Measurements from ENCODE around the gene MEGF11. TPM values are rescaled to one million over a fixed set of nuclear protein-coding genes. Genes with fewer than 3 reads are reported as not detected.

The MEGF11 gene
- total RNA-seq, 1 experiment from 2014 or later: 1.2 TPM

DNA sequence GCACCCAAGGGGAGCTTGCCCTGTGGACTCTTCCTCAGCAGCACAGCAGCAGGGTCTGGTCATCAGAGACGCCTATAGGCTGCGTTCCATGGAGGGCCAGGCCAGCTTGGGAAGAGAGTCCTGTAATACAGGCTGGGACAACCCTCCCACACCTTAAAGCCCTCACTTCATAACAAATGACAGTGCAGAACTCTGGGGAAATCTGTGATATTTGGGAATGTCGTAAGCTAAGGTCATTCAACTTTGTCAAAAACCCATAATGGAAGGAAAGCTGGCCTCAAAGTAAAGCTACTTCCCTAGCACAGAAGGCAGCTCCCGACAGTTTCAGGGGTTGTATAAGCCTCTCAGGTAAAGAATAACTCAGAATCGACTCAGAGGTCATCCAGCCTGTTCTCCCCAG lies 133.1 kb downstream of the MEGF11 start:
- no peak overlapping the region for H3K4me2 ChIP-seq (ENCODE audit: insufficient read depth, insufficient read length, low read length)
- no peaks in the 10 kb centered on the region for H3K79me1 ChIP-seq (ENCODE audit: insufficient read depth, low read depth, low read length, poor library complexity, severe bottlenecking)
- H2BK5ac ChIP-seq (ENCODE audit: insufficient read length, low read length): no peak overlapping the region
- H3K4me1 Mint-ChIP-seq: peaks cover 24 to 33% of the 10 kb centered on the region in 2 experiments
- H3K27me3 ChIP-seq (ENCODE audit: insufficient read depth, low read length): no peaks in the 10 kb centered on the region
- no peaks in the 10 kb centered on the region for H3K4me1 ChIP-seq (ENCODE audit: insufficient read depth, low read length)
- H3K27ac ChIP-seq (ENCODE audit: insufficient read length, low read depth, low read length): no peak overlapping the region
- no peak overlapping the region for H3T11ph ChIP-seq (ENCODE audit: low read length)
- H3K27me3 Mint-ChIP-seq (ENCODE audit: low read depth): peaks cover 2% of the 10 kb centered on the region; the same call in 1 of the 2 replicates
- no peak overlapping the region for H3K56ac ChIP-seq (ENCODE audit: insufficient read length, low read depth, low read length)
- no peak overlapping the region for H3K27ac Mint-ChIP-seq
- no peak overlapping the region for H2BK120ac ChIP-seq (ENCODE audit: low read depth, low read length, poor library complexity, severe bottlenecking)
- H3K36me3 Mint-ChIP-seq (ENCODE audit: insufficient read depth in 1 of 3, low read depth in 3 of 3): no peaks in the 10 kb centered on the region
- no peak overlapping the region for H2BK12ac ChIP-seq (ENCODE audit: insufficient read length, low read depth, low read length)
- H3K23me2 ChIP-seq (ENCODE audit: insufficient read length, low read depth, low read length, poor library complexity, severe bottlenecking): no peaks in the 10 kb centered on the region
- no peak for TF ChIP-seq CTCF (conservative IDR thresholded peaks at IDR 0.05)
- no peak overlapping the region for H3K9ac ChIP-seq (ENCODE audit: extremely low read depth, insufficient read length, low read length)
- no peak overlapping the region for H4K5ac ChIP-seq (ENCODE audit: insufficient read length, low read depth, low read length)
- H3K9me3 Mint-ChIP-seq: no peaks in the 10 kb centered on the region
- no peak overlapping the region for H3K18ac ChIP-seq (ENCODE audit: insufficient read length, low read depth, low read length)
- H3K14ac ChIP-seq (ENCODE audit: insufficient read depth, low read length): no peak overlapping the region
- H2BK20ac ChIP-seq (ENCODE audit: low read depth, low read length, poor library complexity, severe bottlenecking): no peak overlapping the region
- DNase-seq: no peak
- H3K9me3 ChIP-seq (ENCODE audit: control insufficient read depth, low read depth, low read length): no peaks in the 10 kb centered on the region
- no peak overlapping the region for H2AFZ ChIP-seq (ENCODE audit: low read length)
- H4K91ac ChIP-seq (ENCODE audit: insufficient read length, low read depth, low read length): no peak overlapping the region
- WGBS (ENCODE audit: extremely low coverage, insufficient read length, low lambda C conversion rate): no CpG with 5 or more reads among the region's 5 CpGs
- H2AK5ac ChIP-seq (ENCODE audit: insufficient read length, low read length): no peak overlapping the region
- no peak overlapping the region for H2BK15ac ChIP-seq (ENCODE audit: low read depth, low read length)
- H3K4ac ChIP-seq (ENCODE audit: low read depth, low read length): no peak overlapping the region
- H3K4me3 Mint-ChIP-seq: no peak overlapping the region
- H4K20me1 ChIP-seq (ENCODE audit: control insufficient read depth, insufficient read depth, insufficient read length): no peaks in the 10 kb centered on the region
- no peaks in the 10 kb centered on the region for H3K79me2 ChIP-seq (ENCODE audit: insufficient read depth, low read length)
- H3K23ac ChIP-seq (ENCODE audit: insufficient read length, low read depth, low read length): no peak overlapping the region
- no peak overlapping the region for H4K8ac ChIP-seq (replicated peaks; ENCODE audit: insufficient read length, low read depth, low read length)
